ENCODE measurements around the gene GRIK1.

Gene GRIK1

GRCh38 chr21:29641001-29641634 is 298.7 kb downstream of the GRIK1 start:
- DNase-seq, result no peak
- in situ Hi-C loops (cut with MboI; ENCODE audit: low pct_unique_long_range_greater_than_20kb, low sequenced_read_pairs), result no loop called here

DNA sequence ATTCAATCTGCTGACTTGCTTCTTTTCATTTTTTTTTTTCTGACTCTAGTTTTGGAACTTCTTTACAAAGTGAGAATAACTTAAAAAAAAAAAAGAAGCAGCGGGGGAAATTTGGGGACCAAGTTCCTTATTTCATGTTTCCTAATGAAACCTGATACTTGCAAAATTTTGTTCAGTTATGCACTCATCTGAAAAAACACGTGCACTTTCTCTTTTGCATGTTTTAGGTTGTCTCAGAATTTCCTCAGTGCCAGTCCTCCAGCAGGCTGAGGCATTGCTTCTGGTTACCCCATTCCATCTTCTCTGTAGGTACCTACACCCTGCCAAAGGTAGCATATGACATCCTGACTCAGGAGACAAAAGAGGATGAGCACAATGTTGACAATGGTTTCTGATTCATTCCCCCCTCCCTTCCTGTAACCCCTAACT is 299.7 kb downstream of the GRIK1 start:
- peak; percentile 58 for DNase-seq
- in situ Hi-C loops (cut with MboI; ENCODE audit: low pct_unique_long_range_greater_than_20kb, low sequenced_read_pairs), result no loop called here

- DNase-seq, result no peak
- in situ Hi-C loops (cut with MboI; ENCODE audit: low pct_unique_long_range_greater_than_20kb, low sequenced_read_pairs), result no loop called here
Observed at GRCh38 chr21:29639366-29640079, 300.3 kb downstream of the GRIK1 start.

DNA sequence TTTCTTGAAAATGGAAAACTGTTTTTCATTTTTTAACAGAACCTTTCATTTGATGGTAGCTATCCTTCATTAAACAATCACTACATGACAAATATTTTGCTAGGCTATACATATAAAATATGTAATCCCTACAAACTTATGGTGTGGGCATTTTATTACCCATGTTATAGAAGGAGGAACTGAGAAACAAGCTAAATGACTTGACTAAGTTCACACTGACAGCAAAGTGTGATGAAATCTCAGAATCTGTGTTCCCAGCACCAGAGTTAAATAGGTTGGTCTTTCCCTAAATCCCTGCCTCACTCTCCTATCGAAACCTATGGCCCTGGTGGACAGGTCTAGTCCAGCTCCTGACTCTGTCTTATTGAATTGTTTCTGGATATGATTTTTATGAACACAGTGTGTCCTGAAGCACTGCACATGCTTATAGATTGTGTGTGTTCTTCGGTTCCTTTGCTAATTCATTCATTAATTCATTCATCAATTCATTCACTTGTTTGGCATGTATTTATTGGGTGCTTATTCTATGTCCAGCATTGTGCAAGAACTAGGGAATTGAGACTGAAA is 301.0 kb downstream of the GRIK1 start:
- DNase-seq, result no peak
- in situ Hi-C loops (cut with MboI; ENCODE audit: low pct_unique_long_range_greater_than_20kb, low sequenced_read_pairs), result no loop called here

DNA sequence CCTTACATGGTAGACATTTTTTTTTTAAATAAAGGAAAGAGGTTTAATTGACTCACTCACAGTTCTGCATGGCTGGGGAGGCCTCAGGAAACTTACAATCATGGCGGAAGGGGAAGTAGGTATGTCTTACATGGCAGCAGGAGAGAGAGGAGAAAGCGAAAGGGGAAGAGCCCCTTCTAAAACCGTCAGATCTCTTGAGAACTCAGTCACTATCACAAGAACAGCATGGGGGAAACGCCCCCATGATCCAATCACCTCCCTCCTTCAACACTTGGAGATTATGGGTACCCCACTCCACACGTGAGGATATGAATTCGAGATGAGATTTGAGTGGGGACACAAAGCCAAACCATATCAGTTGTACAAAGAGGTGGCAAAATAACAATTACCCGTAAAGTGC is 301.7 kb downstream of the GRIK1 start:
- in situ Hi-C loops (cut with MboI; ENCODE audit: low pct_unique_long_range_greater_than_20kb, low sequenced_read_pairs), result no loop called here
- peak; percentile 60 for DNase-seq

GRCh38 chr21:29637553-29637952 is 302.2 kb downstream of the GRIK1 start:
- in situ Hi-C loops (cut with MboI; ENCODE audit: low pct_unique_long_range_greater_than_20kb, low sequenced_read_pairs), result no loop called here

DNA sequence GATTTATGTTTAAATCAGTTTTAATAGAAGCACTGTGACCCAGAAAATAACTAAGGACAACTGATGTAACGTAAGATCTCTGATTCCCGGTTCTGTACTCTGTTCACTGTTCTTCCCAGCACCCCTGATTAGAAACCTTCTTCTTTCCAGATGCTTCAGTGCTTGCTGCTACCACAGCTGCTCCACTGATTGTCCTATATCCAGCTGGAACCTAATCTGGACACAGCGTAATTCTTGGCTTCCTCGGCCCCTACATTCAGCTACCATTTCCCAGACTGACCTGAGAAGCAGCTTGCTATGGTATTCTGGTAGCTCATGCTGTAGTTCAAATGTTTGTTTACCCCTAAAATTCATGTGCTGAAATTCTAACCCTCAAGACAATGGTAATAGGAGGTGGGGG is 302.7 kb downstream of the GRIK1 start:
- in situ Hi-C loops (cut with MboI; ENCODE audit: low pct_unique_long_range_greater_than_20kb, low sequenced_read_pairs), result no loop called here
- no peak for DNase-seq

More at GRCh38 chr21:29637553-29637952, 302.2 kb downstream of the GRIK1 start:
- no peak for DNase-seq

DNA sequence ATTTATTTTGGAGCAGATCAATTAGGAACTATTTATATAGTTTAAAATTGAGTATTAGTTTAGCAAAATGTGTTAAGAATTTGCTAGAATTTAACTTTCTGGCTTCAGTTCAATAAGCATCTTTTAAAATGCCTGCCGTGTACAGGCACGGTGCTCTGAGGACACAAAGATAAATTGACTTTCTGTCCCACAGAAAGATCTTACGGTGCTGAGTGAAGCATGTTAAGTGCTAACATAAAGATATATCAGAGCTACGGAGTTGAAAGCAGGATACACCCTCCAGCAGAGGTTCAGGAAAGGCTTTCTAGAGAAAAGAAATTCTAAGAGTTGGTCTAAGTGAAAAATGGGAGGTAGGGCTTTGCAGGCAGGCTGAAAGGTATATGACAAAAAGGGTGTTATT is 305.4 kb downstream of the GRIK1 start:
- no peak for DNase-seq
- in situ Hi-C loops (cut with MboI; ENCODE audit: low pct_unique_long_range_greater_than_20kb, low sequenced_read_pairs), result no loop called here

GRCh38 chr21:29633756-29634155 is 306.0 kb downstream of the GRIK1 start:
- in situ Hi-C loops (cut with MboI; ENCODE audit: low pct_unique_long_range_greater_than_20kb, low sequenced_read_pairs), result no loop called here
- DNase-seq, result no peak

GRCh38 chr21:29630441-29630840 is 309.4 kb downstream of the GRIK1 start:
- in situ Hi-C loops (cut with MboI; ENCODE audit: low pct_unique_long_range_greater_than_20kb, low sequenced_read_pairs), result no loop called here
- DNase-seq, result no peak

DNA sequence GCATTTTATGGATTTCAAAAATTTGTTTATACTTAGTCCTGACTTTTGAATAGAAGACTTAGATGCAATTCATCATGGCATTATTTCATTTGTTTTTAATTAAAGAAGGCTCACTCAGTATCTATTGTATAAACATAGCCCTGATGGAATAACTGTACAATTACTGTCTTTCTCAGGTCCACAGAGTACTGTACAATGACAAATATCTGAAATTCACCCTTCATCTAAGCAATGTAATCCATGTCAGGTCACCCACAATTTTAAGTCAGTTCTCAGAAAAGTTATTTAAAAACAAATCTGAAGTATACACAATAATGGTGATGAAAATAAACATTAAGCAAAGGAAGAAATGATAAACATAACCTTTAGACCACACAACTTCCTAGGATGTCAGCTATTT is 311.9 kb downstream of the GRIK1 start:
- no peak for DNase-seq
- in situ Hi-C loops (cut with MboI; ENCODE audit: low pct_unique_long_range_greater_than_20kb, low sequenced_read_pairs), result no loop called here

DNA sequence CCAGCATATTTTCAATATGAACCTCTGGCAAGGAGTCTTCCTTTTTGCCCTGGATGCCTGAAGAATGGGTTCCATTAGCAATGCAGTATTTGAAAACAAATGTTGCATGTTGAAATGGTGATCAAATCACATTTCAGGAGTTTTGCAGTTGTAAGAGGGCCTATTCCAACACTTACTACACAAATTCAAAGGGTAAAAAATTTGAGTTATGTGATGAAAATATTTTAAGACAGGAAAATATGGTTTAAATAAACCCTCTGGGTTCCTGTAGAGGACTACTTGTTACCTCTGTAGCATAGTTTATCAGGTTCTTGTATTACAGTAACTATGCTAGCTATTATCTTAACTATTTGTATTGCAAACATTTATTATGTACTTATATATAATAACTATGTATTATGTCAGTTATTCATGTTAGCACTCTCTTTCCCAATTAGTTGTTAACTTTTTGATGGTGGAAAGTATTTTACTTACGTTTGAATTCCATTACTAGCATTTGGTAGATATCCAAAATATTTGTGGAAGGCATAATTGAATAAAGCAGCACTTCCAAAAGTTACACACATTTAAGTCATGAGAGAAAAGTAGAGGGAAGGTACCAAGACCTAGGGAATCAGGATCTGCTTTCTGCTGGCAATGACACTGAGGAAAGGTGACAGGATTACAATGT is 312.9 kb downstream of the GRIK1 start:
- in situ Hi-C loops (cut with MboI; ENCODE audit: low pct_unique_long_range_greater_than_20kb, low sequenced_read_pairs), result no loop called here
- no peak for DNase-seq

DNA sequence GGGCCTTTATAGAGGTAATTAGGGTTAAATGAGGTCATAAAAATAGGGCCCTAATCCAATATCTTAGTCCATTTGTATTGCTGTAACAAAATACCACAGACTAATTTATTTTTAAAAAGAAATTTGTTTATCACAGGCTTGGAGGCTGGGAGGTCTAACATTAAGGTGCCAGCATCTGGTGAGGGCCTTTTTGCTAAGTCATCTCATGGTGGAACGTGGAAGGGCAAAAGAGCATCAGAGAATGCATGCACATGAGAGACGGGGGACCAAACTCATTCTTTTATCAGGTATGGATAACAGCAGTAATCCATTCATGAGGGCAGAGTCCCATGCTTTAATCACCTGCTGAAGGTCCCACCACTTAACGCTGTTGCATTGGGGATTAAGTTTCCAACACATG is 313.8 kb downstream of the GRIK1 start:
- no peak for DNase-seq
- in situ Hi-C loops (cut with MboI; ENCODE audit: low pct_unique_long_range_greater_than_20kb, low sequenced_read_pairs), result no loop called here

- in situ Hi-C loops (cut with MboI; ENCODE audit: low pct_unique_long_range_greater_than_20kb, low sequenced_read_pairs), result loop anchor here (25.0 kb wide), 1 partner anchor 112 kb away; no protein-coding TSS in a partner anchor
- DNase-seq, result no peak
Observed at GRCh38 chr21:29624776-29625175, 315.0 kb downstream of the GRIK1 start.

DNA sequence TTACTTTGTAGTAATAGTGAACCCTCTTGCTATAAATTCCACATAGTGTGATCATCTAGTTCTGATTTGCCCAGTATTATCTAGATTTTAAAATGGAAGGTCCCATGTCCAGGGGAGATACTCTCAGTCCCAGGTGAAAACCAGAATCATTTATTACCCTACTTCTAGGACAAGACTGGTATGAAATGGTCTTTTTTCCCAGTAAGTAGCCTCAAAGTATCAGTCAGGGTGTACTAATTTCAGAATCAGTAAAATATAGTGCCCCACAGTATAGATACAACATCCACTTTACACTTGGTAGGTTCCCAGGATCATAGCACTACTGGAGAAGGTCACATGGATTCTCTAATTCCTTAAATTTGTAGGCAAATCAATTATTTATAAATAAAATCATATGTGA is 318.3 kb downstream of the GRIK1 start:
- in situ Hi-C loops (cut with MboI; ENCODE audit: low pct_unique_long_range_greater_than_20kb, low sequenced_read_pairs), result loop anchor here (25.0 kb wide), 1 partner anchor 109 kb away; no protein-coding TSS in a partner anchor
- DNase-seq, result no peak

DNA sequence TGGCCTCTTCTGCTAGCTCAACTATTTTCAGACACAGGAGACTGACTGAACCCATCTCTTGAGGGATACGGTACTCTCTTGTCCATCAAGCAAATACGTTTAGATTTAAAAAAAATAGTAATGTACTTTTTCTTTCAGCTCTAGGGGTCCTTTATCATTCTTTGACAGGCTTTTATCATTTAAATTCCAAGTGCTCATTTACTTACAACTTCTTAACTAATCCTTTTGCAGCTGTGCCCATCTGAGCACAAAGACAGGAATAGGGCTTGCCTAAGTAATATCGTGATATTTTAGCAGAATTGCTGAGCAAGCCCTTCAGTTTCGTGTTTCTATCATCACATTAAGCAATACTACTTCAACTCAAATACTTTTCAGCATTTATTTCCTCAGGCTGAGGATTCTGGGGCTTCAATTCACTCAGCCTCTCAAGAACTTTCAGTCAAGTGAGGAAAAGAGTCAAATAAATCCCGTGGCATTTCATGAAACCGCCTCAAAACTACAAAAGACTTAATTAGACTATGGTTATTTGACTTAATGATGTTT is 323.5 kb downstream of the GRIK1 start:
- in situ Hi-C loops (cut with MboI; ENCODE audit: low pct_unique_long_range_greater_than_20kb, low sequenced_read_pairs), result loop anchor here (25.0 kb wide), 1 partner anchor 104 kb away; no protein-coding TSS in a partner anchor
- no peak for DNase-seq

DNA sequence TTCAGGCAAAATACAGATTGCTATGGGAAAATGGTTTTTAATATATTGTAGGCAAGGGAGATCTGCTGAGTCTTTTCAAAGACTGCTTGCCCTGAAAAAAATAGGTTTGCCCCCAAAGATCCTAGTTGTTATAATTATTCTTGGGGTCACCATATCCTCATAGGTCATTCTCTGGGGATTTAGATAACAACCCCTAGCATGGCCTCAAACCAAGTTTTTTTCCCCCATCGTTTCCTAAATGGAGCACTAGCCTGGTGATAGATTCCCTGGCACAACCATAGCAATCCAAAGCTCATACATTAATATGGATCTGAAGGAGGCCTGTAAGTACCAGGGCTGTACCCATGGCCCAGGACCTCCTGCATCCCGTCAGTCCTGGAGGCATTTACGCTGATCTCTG is 325.9 kb downstream of the GRIK1 start:
- DNase-seq, result no peak

GRCh38 chr21:29613021-29613420 is 326.8 kb downstream of the GRIK1 start:
- in situ Hi-C loops (cut with MboI; ENCODE audit: low pct_unique_long_range_greater_than_20kb, low sequenced_read_pairs), result loop anchor here (25.0 kb wide), 1 partner anchor 101 kb away; no protein-coding TSS in a partner anchor

More for the DNA sequence above, 325.9 kb downstream of the GRIK1 start:
- in situ Hi-C loops (cut with MboI; ENCODE audit: low pct_unique_long_range_greater_than_20kb, low sequenced_read_pairs), result loop anchor here (25.0 kb wide), 1 partner anchor 102 kb away; no protein-coding TSS in a partner anchor

GRCh38 chr21:29610779-29611360 is 328.9 kb downstream of the GRIK1 start:
- DNase-seq, result no peak
- in situ Hi-C loops (cut with MboI; ENCODE audit: low pct_unique_long_range_greater_than_20kb, low sequenced_read_pairs), result loop anchor here (25.0 kb wide), 1 partner anchor 99 kb away; no protein-coding TSS in a partner anchor

More at GRCh38 chr21:29613021-29613420, 326.8 kb downstream of the GRIK1 start:
- DNase-seq, result no peak

Measured in KBM-7 (cell line).